Nephron progenitor cell (in vitro differentiated cells): ENCODE measurements around the gene IFRD1.

Source experiments
- DNase-seq: peaks from one replicate; pipeline ENCODE4 v3.0.0; 2021
- H3K27ac Mint-ChIP-seq: 2 replicates; pipeline ENCODE4 v1.8.0; 2021; ENCODE audit warnings: mild to moderate bottlenecking, moderate library complexity, mixed read lengths
- H3K27me3 Mint-ChIP-seq: 2 replicates; pipeline ENCODE4 v1.8.0; 2021; ENCODE audit warnings: mild to moderate bottlenecking, low read depth, mixed read lengths; ENCODE audit not compliant: poor library complexity
- H3K36me3 Mint-ChIP-seq: 2 replicates; pipeline ENCODE4 v1.8.0; 2021; ENCODE audit warnings: low read depth, mixed read lengths
- H3K4me1 Mint-ChIP-seq: 2 replicates; pipeline ENCODE4 v1.8.0; 2021; ENCODE audit warnings: mixed read lengths
- H3K4me3 Mint-ChIP-seq: 2 replicates; pipeline ENCODE4 v1.8.0; 2021; ENCODE audit warnings: mild to moderate bottlenecking, moderate library complexity, mixed read lengths
- H3K9me3 Mint-ChIP-seq: 2 replicates; pipeline ENCODE4 v1.8.0; 2021; ENCODE audit warnings: mild to moderate bottlenecking, moderate library complexity, mixed read lengths
- TF ChIP-seq, protein P1 (sequence below): fragments of 200-600 bp; sonication (generic); IDR thresholded peaks from 2 replicates; pipeline ENCODE4 v1.5.0; 2021; ENCODE audit warnings: antibody characterized with exemption

Gene IFRD1

DNA sequence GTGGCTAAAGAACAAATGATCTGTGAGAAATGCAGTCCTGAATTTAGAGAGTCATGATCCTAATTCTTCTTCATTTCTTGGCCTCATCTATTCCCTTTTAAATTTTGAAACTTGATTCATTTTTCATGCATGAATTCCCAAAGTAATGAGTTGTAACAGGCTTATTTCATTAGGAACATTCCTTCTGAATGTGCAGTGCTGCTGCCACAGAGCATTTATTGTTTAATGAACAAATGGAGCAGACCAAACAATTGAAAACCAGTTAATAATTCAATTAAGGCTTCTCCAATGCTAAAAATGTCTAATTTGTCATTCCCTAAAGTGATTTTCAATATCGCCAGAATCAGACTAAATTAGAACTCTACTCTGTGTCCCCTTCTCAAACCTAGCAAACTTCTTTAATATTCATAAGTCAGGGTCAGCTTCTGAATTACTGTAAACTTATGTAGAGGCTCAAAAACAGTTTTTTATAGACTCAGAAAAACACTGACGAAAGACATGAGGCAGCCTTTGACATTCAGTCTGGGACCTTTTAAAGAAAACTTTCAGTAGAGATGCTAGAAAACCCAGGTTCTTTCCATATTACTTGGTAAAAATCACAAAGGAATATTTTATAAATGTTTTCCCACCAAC is 45.0 kb downstream of the IFRD1 start:
- no peaks in the 10 kb centered on the region for H3K36me3 Mint-ChIP-seq
- H3K9me3 Mint-ChIP-seq: no peaks in the 10 kb centered on the region
- peaks cover 9% of the 10 kb centered on the region for H3K27me3 Mint-ChIP-seq
- TF ChIP-seq, protein P1, sequence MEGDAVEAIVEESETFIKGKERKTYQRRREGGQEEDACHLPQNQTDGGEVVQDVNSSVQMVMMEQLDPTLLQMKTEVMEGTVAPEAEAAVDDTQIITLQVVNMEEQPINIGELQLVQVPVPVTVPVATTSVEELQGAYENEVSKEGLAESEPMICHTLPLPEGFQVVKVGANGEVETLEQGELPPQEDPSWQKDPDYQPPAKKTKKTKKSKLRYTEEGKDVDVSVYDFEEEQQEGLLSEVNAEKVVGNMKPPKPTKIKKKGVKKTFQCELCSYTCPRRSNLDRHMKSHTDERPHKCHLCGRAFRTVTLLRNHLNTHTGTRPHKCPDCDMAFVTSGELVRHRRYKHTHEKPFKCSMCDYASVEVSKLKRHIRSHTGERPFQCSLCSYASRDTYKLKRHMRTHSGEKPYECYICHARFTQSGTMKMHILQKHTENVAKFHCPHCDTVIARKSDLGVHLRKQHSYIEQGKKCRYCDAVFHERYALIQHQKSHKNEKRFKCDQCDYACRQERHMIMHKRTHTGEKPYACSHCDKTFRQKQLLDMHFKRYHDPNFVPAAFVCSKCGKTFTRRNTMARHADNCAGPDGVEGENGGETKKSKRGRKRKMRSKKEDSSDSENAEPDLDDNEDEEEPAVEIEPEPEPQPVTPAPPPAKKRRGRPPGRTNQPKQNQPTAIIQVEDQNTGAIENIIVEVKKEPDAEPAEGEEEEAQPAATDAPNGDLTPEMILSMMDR: no peak
- DNase-seq: no peak
- H3K4me3 Mint-ChIP-seq: no peak overlapping the region
- H3K27ac Mint-ChIP-seq: no peak overlapping the region
- H3K4me1 Mint-ChIP-seq: peaks cover 5% of the 10 kb centered on the region

DNA sequence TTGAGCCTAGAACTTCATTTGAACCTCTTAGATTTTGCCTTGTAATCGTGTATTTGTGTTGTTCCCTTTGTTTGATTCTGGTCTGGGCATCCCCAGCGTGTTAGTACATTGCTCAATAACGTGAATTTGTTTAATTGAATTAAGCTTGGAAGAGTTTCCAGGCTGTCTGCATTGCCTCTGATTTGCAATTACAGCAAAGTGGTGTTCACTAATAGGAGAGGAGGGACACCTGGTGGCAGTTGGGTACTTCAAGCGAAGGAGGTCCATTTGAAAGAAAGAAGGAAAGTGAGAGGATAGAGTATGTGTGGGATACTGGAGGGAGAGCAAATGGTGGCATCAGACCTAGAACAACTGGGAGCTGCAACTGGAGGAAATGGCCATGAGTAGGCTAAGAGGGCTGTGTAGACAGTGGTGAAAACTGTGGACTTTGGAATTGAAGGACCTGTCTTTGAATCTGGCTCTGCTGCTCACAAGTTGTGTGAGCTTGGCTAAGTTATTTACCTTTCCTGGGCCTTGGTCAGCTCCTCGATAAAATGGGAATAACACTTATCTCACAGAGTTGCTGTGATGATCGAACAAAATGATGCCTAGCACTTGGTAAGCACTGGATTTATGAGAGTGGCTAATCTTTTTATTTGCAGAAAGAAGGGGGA is 45.7 kb downstream of the IFRD1 start:
- Mint-ChIP-seq H3K27ac (no peak overlapping the region), H3K27me3 (peaks cover 9% of the 10 kb centered on the region), H3K4me3 (no peak overlapping the region), H3K4me1 (peaks cover 5% of the 10 kb centered on the region), H3K36me3 (no peaks in the 10 kb centered on the region), H3K9me3 (no peaks in the 10 kb centered on the region)
- TF ChIP-seq, protein P1: peak; percentile 42
- peak; percentile 22 for DNase-seq

DNA sequence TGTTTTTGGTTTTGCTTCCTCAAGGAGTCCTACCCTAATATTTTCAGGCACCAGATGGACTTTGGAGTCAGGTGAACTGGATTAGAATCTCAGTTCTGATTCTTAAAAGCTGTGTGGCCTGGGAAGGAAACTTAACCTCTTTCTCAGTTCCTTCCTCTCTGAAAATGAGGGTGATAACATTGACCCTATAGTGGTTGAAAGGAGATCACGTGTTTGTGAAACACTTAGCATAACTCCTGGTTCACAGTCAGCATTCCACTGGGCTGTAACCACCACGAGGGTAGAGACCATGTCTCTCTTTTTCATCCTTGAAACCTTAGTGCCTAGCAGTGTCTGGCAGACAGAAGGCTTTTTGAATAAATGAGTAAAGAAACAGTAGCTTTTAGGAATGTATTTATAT is 47.2 kb downstream of the IFRD1 start:
- Mint-ChIP-seq H3K4me3 (no peak overlapping the region), H3K27ac (no peak overlapping the region), H3K27me3 (peaks cover 9% of the 10 kb centered on the region), H3K9me3 (no peaks in the 10 kb centered on the region), H3K36me3 (no peaks in the 10 kb centered on the region), H3K4me1 (peaks cover 5% of the 10 kb centered on the region)
- DNase-seq: no peak
- TF ChIP-seq, protein P1: no peak

DNA sequence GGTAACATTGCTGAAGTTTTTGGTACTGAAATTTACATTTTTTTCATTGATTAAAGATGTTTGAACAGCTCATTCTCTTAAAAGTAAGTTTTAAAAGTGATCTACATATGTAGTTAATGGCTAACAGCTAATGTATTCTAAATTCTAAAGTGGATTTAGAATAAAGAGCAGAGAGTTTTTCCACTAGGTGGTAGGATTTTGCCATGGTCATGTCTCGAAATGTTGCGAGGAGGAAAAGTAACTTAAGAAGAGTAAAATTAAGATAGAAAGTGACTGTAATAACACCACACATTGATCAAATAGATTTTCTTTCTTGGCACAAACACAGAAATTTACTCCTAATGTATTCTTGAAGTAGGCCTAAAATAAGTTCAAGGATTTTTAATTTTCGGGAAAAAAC is 50.4 kb downstream of the IFRD1 start:
- no peaks in the 10 kb centered on the region for H3K4me1 Mint-ChIP-seq
- no peaks in the 10 kb centered on the region for H3K36me3 Mint-ChIP-seq
- H3K9me3 Mint-ChIP-seq: no peaks in the 10 kb centered on the region
- DNase-seq: no peak
- H3K27ac Mint-ChIP-seq: no peak overlapping the region
- H3K4me3 Mint-ChIP-seq: no peak overlapping the region
- TF ChIP-seq, protein P1: no peak
- peaks cover 5% of the 10 kb centered on the region for H3K27me3 Mint-ChIP-seq

DNA sequence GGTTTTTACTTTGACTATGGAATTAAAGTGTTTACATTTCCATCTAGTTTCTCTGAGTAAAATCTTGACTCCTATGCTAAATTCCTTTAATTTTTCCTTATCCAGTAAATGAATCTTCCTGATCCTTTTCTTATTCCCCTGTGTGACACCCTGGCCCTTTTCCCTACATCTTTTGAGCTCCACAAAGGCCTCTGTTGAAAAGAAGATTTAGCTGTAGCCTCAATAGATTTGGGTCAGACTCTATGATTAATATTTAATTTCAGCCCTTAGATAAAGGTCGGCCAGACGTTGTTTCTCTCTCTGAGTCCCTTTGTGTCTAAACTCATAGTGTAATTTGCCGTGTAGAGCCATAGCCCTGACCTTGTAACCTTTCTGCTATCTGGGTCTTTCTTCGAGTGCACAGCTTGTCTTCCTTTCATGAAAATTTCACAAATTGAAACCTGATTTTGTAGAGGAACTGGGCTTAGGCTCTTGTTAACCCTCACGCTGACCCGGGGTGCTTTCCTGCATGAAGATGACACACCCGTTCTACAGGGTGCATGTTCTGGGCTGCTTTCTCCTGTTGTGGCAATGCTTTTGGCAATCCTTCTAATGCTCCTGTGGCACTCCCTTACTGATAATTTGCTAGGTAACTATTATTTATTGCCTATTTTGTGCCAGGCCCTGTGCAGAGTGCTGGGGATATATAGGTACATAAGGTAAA is 51.7 kb downstream of the IFRD1 start:
- no peak overlapping the region for H3K4me3 Mint-ChIP-seq
- TF ChIP-seq, protein P1: no peak
- H3K4me1 Mint-ChIP-seq: no peaks in the 10 kb centered on the region
- H3K27ac Mint-ChIP-seq: no peak overlapping the region
- no peaks in the 10 kb centered on the region for H3K36me3 Mint-ChIP-seq
- H3K9me3 Mint-ChIP-seq: no peaks in the 10 kb centered on the region
- DNase-seq: no peak
- H3K27me3 Mint-ChIP-seq: peaks cover 2% of the 10 kb centered on the region
